ENCODE data around the gene NR2F1-AS1.
"Not testable (repeated sequence)": the region's sequence is repeated elsewhere in the genome, so short reads cannot be mapped to it uniquely, and the experiment has no call there.

The NR2F1-AS1 gene

GRCh38 chr5:93576994-93577853 lies 3.8 kb downstream of the NR2F1-AS1 start:
- DNase-seq (ENCODE audit: low read depth in 2 of 2) = no peak

GRCh38 chr5:93575461-93576414 lies 5.3 kb downstream of the NR2F1-AS1 start:
- DNase-seq (ENCODE audit: low read depth in 2 of 2) = no peak

DNA sequence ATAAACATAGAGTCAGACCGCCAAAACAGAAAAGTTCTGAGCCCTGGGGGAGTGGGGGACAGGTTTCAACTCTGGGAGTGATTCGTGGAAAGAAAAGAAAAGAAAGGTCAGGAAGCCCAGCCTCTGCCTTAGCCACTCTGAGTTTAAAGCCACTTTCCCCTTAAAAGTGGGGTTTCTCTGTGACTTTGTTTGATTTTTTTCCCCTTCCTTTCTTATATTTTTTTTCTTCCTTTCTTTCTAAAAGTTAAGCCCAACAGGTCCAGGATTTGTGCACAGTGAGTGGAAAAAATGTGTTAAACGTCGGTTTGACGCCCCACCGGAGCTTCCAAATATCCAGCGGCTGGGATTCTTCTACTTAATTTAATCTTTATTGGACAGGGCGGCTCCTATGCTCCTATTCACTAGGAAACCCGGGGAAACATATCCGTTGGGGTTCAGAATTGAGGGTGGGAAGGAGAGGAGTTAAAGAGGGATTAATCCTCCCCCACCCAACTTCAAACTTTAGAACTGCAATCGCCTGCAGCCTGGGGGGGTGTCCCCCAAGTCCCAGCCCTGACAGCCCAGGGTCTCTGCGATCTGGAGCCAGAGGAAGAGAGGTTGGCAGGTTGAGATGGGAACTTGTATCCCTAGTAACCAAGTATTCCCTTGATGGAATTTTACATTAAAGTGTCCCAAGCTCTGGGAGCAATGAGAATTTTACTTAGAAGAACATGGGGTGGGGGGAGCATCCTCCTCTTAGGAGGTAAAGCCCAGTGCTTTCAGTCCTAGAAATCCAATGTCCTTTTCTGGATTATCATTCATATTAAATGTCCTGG lies 6.3 kb downstream of the NR2F1-AS1 start:
- no peak for DNase-seq (ENCODE audit: low read depth in 2 of 2)

- no peak for DNase-seq (ENCODE audit: low read depth in 2 of 2)
Observed at GRCh38 chr5:93573354-93574351, 7.4 kb downstream of the NR2F1-AS1 start.

DNA sequence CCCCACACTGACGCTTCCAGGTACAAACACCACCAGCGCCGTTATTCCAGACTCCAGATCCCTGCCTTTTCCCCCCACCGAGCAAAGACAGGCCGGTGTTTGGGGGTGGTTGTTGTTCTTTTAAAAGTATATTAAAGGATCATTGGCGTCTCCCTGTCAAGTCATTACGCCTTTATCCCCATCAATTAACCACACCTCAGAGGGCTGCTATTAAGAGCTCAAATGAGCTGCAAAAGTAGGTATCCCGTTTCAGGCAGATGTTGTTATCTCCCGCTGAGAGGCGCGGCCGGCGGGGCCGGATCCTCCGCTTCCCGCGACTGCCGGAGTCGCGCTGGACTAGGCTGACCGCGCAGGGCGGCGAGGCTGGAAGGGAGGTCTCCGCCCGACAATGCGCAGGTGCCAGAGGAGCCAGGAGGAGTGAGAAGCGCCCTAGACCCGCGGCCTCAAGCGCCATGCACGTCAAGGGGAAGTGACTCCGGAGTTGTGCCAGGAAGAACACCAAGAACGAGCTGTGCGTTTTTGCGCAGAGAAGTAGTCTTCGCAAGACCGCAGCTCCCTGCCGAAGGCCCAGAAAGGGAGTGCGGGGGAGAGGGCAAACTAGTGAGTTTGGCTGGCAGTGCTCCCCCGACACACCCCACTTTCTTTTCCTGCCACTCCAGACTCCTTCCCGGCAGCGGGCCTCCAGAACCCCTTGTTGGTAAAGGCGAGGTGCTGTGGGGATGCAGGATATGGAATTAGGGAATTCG lies 8.2 kb downstream of the NR2F1-AS1 start:
- DNase-seq (ENCODE audit: low read depth in 2 of 2) = no peak

DNA sequence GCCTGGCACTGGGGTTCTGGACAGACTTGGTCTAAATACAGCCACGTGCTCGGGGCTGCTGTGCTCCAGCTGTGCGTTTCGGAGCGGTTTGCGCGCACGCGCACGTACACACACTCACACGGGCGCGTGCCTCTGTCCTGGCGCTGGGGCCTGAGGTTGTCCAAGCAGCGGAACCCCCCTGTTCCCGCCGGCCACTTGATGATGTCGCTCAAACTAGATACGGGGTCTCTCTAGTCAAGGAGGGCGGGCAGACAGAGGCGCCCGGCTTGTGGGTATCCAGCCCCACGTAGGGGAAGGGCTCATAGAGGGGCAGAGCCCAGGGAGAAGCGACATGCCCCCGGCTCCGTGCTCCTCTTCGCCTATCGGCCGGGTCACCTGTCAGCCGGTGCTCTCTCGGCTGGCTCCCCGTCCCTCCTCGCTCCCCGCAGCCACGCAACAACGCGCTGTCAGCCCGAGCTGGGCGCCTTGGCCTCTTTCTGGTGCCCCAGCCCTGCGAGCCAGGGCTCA lies 8.9 kb downstream of the NR2F1-AS1 start:
- DNase-seq (ENCODE audit: low read depth in 2 of 2) = no peak

DNA sequence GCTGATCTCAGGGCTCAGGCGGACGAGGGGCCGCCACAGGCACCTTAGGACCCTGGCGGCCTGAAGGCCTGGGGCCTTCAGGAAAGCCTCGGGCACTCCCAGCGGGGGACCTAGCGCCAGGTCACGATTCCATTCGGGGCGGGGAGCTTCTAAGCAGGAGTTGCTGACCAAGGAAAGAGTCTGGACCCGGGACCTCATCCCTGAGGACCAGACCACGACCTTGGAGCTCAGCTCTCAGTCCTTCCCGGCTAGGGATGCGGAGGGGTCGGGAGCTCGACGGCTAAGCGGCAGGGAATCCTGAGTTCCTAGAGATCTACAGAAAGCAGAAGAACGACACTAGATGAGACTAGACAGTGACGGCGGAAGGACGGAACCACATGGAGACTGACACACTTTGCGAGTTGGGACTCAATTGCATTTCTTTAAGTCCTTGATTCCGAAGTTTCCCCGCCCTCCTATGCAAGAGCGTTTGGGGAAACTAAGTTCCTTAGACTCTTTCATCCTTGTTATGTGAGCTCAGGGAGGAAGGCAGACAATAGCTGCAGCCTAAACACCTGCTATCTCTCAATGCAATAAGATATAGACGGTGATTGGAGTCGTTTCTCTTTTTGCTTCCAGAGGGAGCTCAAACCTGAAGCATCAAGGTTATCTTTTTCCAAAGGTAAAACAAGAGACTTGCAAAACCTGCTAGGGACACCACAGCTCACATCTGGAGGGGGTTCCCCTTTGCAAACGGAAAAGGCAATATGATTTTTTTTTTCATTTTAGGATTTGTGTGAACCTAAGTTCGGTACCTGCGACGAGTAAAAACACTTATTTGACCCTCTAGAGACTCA lies 9.7 kb downstream of the NR2F1-AS1 start:
- DNase-seq (ENCODE audit: low read depth in 2 of 2) = no peak

DNA sequence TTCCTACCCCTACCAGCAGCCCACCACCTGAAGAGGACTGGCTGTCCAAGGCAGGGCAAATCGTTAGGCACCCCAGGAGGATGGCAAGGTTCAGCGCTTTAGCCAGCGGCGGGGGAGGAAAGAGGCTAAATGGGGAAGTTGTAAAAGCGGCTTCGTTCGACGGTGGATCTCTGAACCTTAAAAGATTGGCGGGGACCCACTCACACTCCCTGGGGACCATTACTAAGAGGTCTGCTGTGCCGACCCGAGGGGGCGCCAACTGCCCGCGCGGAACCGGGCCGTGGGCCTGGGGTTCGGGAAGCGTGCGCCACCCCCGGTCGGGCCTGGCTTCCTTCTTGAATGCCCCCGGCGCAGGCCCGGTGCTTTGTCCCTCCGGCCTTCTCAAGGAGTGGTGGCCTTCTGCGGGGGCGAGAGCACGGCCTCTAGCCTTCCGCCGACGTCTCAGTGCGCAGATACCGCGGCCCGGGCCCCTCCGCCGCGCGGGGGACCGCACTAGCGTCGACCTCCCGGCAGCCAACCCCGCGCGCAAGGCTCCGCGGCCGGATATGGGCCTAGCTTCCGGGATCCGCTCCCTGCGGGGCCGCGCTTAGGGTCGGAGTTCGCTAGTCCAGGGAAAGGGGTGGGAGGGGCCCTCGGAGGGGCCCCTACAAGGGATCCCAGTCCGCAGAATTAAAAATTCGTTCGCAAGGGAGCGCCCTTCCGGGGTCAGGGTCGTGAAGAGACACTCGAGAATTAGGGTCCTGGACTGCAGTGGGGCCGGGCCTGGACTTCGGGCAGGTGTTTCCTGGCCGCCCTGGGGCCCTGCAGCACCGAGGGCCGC lies 10.5 kb downstream of the NR2F1-AS1 start:
- DNase-seq (ENCODE audit: low read depth in 2 of 2) = no peak

DNA sequence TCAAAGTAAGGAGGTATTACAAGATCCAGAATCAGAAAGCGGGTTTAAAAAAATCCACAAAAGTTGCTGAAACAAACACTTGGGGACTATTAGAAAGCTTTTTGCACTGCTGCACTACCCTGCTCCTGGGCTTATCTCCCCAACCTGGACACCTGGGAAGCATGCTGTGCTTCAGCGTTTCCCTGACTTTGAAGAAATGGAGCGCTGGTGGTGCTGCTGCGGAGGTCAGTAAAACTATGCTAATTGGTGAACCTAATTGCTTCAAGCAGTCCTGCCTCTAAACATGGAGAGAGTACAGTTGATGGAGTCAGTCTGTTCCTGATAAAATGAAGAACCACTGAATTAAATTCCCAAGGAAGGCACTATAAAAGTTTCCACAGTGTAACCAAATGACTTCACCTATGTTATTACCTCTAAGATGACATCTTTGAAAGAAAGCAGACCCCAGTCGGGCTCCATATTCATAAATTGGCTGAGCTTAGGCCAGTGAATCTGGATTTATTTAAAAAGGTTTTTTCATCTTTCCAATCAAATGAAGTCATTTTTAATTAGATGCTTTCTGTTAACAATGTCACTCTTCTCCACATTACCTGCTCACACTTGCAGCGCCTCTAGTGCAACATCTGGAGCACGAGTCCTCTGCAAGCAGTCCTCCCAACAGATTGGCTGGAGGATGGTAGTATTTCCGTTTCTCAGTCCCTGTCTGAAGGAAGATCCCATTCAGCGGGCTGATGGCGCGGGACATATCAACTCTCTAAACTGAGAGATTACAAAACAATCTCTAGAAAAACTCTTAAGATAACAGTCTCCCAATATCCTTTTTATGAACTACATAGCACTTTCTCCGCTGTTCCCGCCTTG lies 11.5 kb downstream of the NR2F1-AS1 start:
- DNase-seq (ENCODE audit: low read depth in 2 of 2) = no peak

- DNase-seq (ENCODE audit: low read depth in 2 of 2) = no peak
Observed at GRCh38 chr5:93567424-93567823, 13.6 kb downstream of the NR2F1-AS1 start.

DNA sequence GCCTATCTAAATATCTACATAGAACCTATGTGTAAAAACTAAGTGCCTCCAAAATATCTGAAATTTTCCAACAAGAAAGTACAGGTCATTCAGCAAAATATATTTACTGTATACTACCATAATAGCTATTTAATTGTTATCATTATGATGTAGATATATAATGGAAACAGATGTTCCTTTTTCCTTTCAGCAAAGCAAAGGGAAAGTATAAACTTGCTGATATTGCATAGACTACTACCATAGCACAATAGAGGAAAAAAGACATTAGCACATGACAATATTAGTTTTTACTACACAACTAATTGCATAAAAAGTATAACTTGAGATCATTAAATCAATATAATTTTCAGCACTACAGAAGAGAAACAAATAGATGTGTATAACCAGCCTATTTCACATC lies 14.9 kb downstream of the NR2F1-AS1 start:
- DNase-seq (ENCODE audit: low read depth in 2 of 2) = no peak

GRCh38 chr5:93557021-93557604 lies 23.9 kb downstream of the NR2F1-AS1 start:
- no peak for DNase-seq (ENCODE audit: low read depth in 2 of 2)

GRCh38 chr5:93549594-93549993 lies 31.4 kb downstream of the NR2F1-AS1 start:
- not testable (repeated sequence) for DNase-seq (ENCODE audit: low read depth in 2 of 2)

DNA sequence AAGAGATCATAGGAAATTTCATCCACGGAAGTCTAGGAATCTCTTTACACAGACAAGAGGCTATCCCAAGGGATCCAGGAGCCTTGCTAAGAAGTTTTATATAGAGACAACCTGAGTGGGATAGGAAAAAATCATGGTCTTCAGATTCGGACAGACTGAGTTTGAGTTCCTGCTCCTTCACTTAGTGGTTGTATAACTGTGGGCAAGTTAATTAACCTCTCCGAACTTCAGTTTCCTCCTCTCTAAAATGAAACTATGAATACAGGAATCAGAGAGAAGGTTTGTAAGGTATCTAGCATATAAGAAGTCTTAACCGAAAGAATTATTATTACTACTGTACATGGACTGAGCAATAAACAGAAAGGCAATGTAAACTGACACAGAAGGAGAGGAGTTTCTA lies 35.1 kb downstream of the NR2F1-AS1 start:
- DNase-seq (ENCODE audit: low read depth in 2 of 2) = no peak

DNA sequence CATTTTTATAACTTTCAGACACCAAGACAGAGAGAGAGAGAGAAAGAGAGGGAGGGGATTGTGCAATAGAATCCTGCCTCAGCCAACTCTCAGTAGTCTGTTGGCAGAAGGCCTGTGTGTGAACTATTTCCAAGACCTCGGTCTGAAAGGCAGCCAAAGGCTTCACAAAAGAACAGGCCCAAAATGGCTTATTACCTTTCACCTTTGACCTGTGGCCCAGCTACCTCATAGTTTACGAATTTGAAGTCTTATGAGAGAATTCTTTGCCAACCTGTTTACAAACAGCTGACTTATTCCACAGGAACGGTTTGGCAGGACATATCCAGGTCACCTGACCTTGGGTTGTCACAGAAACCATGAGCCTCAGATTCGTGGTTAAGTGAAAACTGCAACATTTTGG lies 48.6 kb downstream of the NR2F1-AS1 start:
- no peak for DNase-seq (ENCODE audit: low read depth in 2 of 2)

DNA sequence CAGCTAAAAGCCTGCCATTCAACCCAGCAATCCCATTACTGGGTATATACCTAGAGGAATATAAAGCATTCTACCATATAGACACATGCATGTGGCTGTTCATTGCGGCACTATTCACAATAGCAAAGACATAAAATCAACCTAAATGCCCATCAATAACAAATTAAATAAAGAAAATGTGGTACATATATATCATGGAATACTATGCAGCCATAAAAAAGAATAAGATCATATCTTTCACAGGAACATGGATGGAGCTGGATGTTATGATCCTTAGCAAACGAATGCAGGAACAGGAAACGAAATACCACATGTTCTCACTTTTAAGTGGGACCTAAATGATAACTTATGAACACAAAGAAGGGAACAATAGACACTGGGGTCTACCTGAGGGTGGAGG lies 59.2 kb downstream of the NR2F1-AS1 start:
- not testable (repeated sequence) for DNase-seq (ENCODE audit: low read depth in 2 of 2)

Data from stimulated activated CD8-positive, alpha-beta memory T cell treated with anti-CD3 and anti-CD28 coated beads, Interleukin-2, amount 100 ng/mL, for 48 hours (primary cell).